HUES48 (cell line): ENCODE data around the gene FRRS1L.

ENCODE experiments used
- H3K27ac ChIP-seq: one replicate; pipeline ENCODE4 v1.7.0; 2013; ENCODE audit warnings: low read depth, low read length, inconsistent platforms
- H3K27me3 ChIP-seq: 2 replicates; pipeline ENCODE4 v1.6.1; 2013; ENCODE audit warnings: mild to moderate bottlenecking, low read length; ENCODE audit not compliant: control insufficient read depth, insufficient read depth
- H3K36me3 ChIP-seq: 2 replicates; pipeline ENCODE4 v1.6.1; 2013; ENCODE audit warnings: low read length; ENCODE audit not compliant: control insufficient read depth, insufficient read depth
- H3K4me1 ChIP-seq: 2 replicates; pipeline ENCODE4 v1.6.1; 2013; ENCODE audit warnings: mild to moderate bottlenecking, low read length; ENCODE audit not compliant: control insufficient read depth, insufficient read depth
- H3K4me3 ChIP-seq: 2 replicates; pipeline ENCODE4 v1.5.1; 2013; ENCODE audit warnings: mild to moderate bottlenecking, low read depth, low read length
- H3K9ac ChIP-seq: 2 replicates; pipeline ENCODE4 v1.6.1; 2013; ENCODE audit warnings: mild to moderate bottlenecking, low read depth, low read length, moderate library complexity
- H3K9me3 ChIP-seq: 2 replicates; pipeline ENCODE4 v1.6.1; 2013; ENCODE audit warnings: low read length; ENCODE audit not compliant: control insufficient read depth, insufficient read depth

Gene FRRS1L

DNA sequence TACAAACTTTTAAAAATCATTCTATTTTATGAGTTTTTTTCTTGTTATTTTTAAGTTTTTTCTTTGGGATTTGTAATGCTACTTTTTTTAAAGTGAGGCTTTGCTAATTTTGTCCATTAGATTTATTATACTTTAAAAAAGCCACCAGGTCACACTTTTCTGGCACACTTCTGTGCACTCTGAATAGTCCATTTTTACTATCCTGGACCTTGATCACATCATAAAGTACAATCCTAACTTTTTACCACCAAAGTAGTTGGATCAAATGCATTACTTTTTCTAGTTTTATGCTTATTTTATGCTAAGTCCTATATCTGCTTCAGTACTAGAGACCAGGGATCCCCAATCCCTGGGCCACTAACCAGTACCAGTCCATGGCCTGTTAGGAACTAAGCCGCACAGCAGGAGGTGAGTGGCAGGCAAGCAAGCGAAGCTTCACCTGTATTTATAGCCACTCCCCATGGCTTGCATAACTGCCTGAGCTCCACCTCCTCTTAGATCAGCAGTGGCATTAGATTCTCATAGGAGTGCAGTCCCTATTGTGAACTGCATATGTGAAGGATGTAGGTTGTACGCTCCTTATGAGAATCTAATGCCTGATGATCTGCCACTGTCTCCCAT is 16.0 kb downstream of the FRRS1L start:
- Histone ChIP-seq H3K4me1 (no peaks in the 10 kb centered on the region), H3K4me3 (no peak overlapping the region), H3K36me3 (no peaks in the 10 kb centered on the region), H3K9ac (no peak overlapping the region), H3K27ac (no peak overlapping the region), H3K27me3 (no peaks in the 10 kb centered on the region), H3K9me3 (peaks cover 18% of the 10 kb centered on the region)

- Histone ChIP-seq H3K27ac (no peak overlapping the region), H3K4me1 (no peaks in the 10 kb centered on the region), H3K27me3 (no peaks in the 10 kb centered on the region), H3K9me3 (peaks cover 18% of the 10 kb centered on the region), H3K36me3 (no peaks in the 10 kb centered on the region), H3K9ac (no peak overlapping the region), H3K4me3 (no peak overlapping the region)
These were observed 17.3 kb downstream of the FRRS1L start for GRCh38 chr9:109149722-109150121.

GRCh38 chr9:109149089-109149488 is 18.0 kb downstream of the FRRS1L start:
- Histone ChIP-seq H3K9me3 (peaks cover 18% of the 10 kb centered on the region), H3K27me3 (no peaks in the 10 kb centered on the region), H3K36me3 (no peaks in the 10 kb centered on the region), H3K27ac (no peak overlapping the region), H3K4me1 (no peaks in the 10 kb centered on the region), H3K4me3 (no peak overlapping the region), H3K9ac (no peak overlapping the region)

GRCh38 chr9:109145051-109145450 is 22.0 kb downstream of the FRRS1L start:
- Histone ChIP-seq H3K36me3 (no peaks in the 10 kb centered on the region), H3K27ac (no peak overlapping the region), H3K4me3 (no peak overlapping the region), H3K4me1 (no peaks in the 10 kb centered on the region; the same call in 1 of the 2 replicates), H3K9ac (no peak overlapping the region), H3K27me3 (no peaks in the 10 kb centered on the region), H3K9me3 (no peaks in the 10 kb centered on the region)

- no peaks in the 10 kb centered on the region for H3K27me3 ChIP-seq
- no peak overlapping the region for H3K27ac ChIP-seq
- no peak overlapping the region for H3K9ac ChIP-seq
- H3K4me1 ChIP-seq = no peaks in the 10 kb centered on the region; the same call in 1 of the 2 replicates
- H3K4me3 ChIP-seq = no peak overlapping the region
- no peaks in the 10 kb centered on the region for H3K36me3 ChIP-seq
- H3K9me3 ChIP-seq = no peaks in the 10 kb centered on the region
These were observed 23.0 kb downstream of the FRRS1L start for GRCh38 chr9:109143881-109144562.

GRCh38 chr9:109141375-109141774 is 25.7 kb downstream of the FRRS1L start:
- no peak overlapping the region for H3K4me3 ChIP-seq
- H3K4me1 ChIP-seq = no peaks in the 10 kb centered on the region; the same call in 1 of the 2 replicates
- no peak overlapping the region for H3K27ac ChIP-seq
- no peaks in the 10 kb centered on the region for H3K36me3 ChIP-seq
- no peak overlapping the region for H3K9ac ChIP-seq
- H3K9me3 ChIP-seq = no peaks in the 10 kb centered on the region
- H3K27me3 ChIP-seq = no peaks in the 10 kb centered on the region

- Histone ChIP-seq H3K4me1 (no peaks in the 10 kb centered on the region; the same call in 1 of the 2 replicates), H3K27me3 (no peaks in the 10 kb centered on the region), H3K9me3 (no peaks in the 10 kb centered on the region), H3K27ac (no peak overlapping the region), H3K9ac (no peak overlapping the region), H3K4me3 (no peak overlapping the region), H3K36me3 (no peaks in the 10 kb centered on the region)
These were observed 27.2 kb downstream of the FRRS1L start for GRCh38 chr9:109139851-109140250.

GRCh38 chr9:109138421-109138820 is 28.6 kb downstream of the FRRS1L start:
- Histone ChIP-seq H3K4me1 (no peaks in the 10 kb centered on the region; the same call in 1 of the 2 replicates), H3K9ac (no peak overlapping the region)

GRCh38 chr9:109134167-109134578 is 32.9 kb downstream of the FRRS1L start:
- no peaks in the 10 kb centered on the region for H3K27me3 ChIP-seq
- no peak overlapping the region for H3K4me3 ChIP-seq
- H3K27ac ChIP-seq = no peak overlapping the region
- H3K36me3 ChIP-seq = no peaks in the 10 kb centered on the region
- no peaks in the 10 kb centered on the region for H3K9me3 ChIP-seq
- H3K9ac ChIP-seq = no peak overlapping the region
- no peaks in the 10 kb centered on the region for H3K4me1 ChIP-seq

More at GRCh38 chr9:109138421-109138820, 28.6 kb downstream of the FRRS1L start:
- Histone ChIP-seq H3K9me3 (no peaks in the 10 kb centered on the region), H3K27ac (no peak overlapping the region), H3K4me3 (no peak overlapping the region), H3K36me3 (no peaks in the 10 kb centered on the region), H3K27me3 (no peaks in the 10 kb centered on the region)

DNA sequence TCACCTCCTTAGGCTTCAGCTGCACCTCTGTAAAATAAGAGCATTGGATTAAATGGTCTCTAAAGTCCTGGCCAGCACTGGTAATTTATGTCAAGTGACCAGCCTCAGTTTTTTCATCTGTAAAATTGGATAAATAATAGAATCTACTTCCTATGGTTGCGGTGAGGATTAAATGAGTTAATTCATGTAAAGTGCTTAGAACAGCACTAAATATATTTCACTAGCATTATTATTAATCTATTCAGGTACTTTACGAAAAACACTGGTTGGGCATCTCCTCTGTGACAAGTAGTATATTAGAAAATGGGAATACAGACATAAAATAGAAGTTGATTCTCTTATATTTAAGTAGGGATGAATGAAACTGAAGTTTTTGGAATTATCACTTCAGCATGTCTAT is 33.5 kb downstream of the FRRS1L start:
- Histone ChIP-seq H3K9ac (no peak overlapping the region), H3K27me3 (no peaks in the 10 kb centered on the region), H3K27ac (no peak overlapping the region), H3K4me3 (no peak overlapping the region), H3K4me1 (no peaks in the 10 kb centered on the region), H3K36me3 (no peaks in the 10 kb centered on the region), H3K9me3 (no peaks in the 10 kb centered on the region)

DNA sequence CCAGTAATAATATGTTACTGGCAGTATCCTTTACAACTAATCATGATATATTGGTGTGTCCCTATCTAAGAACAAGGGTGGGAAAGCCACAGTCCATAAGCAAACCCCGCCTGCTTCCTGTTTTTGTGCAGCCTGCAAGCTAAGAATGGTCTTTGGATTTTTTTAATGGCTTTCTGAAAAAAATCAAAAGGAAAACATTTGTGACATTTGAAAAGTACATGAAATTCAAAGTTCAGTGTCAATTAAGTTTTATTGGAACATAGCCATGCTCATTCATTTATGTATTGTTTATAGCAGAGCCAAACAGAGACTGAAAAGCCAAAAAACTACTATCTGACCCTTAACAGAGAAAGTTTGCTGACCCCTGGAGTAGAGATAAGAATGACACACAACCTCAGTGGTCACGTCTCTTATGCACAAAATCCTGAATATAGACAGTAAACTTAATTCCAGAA is 34.5 kb downstream of the FRRS1L start:
- Histone ChIP-seq H3K27ac (no peak overlapping the region), H3K36me3 (no peaks in the 10 kb centered on the region), H3K4me1 (no peaks in the 10 kb centered on the region), H3K27me3 (no peaks in the 10 kb centered on the region), H3K9me3 (no peaks in the 10 kb centered on the region), H3K4me3 (no peak overlapping the region), H3K9ac (no peak overlapping the region)
